BE2C (cell line): Measurements from ENCODE around the gene CPA4.

ENCODE experiments used
- DNase-seq: peaks from one replicate; pipeline ENCODE4 v3.0.0-alpha.2; 2020
- H3K27me3 ChIP-seq: fragments of 250-450 bp; sonication (Bioruptor Pico); 2 replicates; pipeline ENCODE4 v1.5.1; 2020; ENCODE audit warnings: mild to moderate bottlenecking
- H3K36me3 ChIP-seq: fragments of 250-450 bp; sonication (Bioruptor Pico); 2 replicates; pipeline ENCODE4 v1.5.1; 2020; ENCODE audit warnings: mild to moderate bottlenecking
- H3K4me1 ChIP-seq: fragments of 250-450 bp; sonication (Bioruptor Pico); 2 replicates; pipeline ENCODE4 v1.5.1; 2020
- H3K4me3 ChIP-seq: 2 replicates; pipeline ENCODE4 v1.5.1; 2011; ENCODE audit warnings: low read depth, low read length
- H3K9me3 ChIP-seq: fragments of 250-450 bp; sonication (Bioruptor Pico); 2 replicates; pipeline ENCODE4 v1.5.1; 2020
- CTCF ChIP-seq: IDR thresholded peaks from 2 replicates; pipeline ENCODE4 v1.5.1; 2012; ENCODE audit warnings: mild to moderate bottlenecking, low read depth, low read length

CPA4 gene

GRCh38 chr7:130353196-130353595, 60.2 kb downstream of the CPA4 start:
- Histone ChIP-seq H3K9me3 (no peaks in the 10 kb centered on the region), H3K4me1 (no peaks in the 10 kb centered on the region; the same call in 1 of the 2 replicates), H3K4me3 (no peak overlapping the region), H3K36me3 (no peaks in the 10 kb centered on the region), H3K27me3 (no peaks in the 10 kb centered on the region)
- DNase-seq: no peak
- TF ChIP-seq CTCF: no peak

- Histone ChIP-seq H3K4me1 (no peaks in the 10 kb centered on the region; the same call in 1 of the 2 replicates), H3K27me3 (no peaks in the 10 kb centered on the region), H3K4me3 (no peak overlapping the region), H3K9me3 (no peaks in the 10 kb centered on the region), H3K36me3 (no peaks in the 10 kb centered on the region)
- no peak for TF ChIP-seq CTCF
- no peak for DNase-seq
Observed at GRCh38 chr7:130356121-130356875, 63.3 kb downstream of the CPA4 start.

- Histone ChIP-seq H3K4me3 (no peak overlapping the region), H3K4me1 (no peaks in the 10 kb centered on the region; the same call in 1 of the 2 replicates), H3K9me3 (no peaks in the 10 kb centered on the region), H3K27me3 (no peaks in the 10 kb centered on the region), H3K36me3 (no peaks in the 10 kb centered on the region)
- no peak for TF ChIP-seq CTCF
- DNase-seq: no peak
Observed at GRCh38 chr7:130356876-130357611, 64.1 kb downstream of the CPA4 start.

GRCh38 chr7:130358471-130358870, 65.5 kb downstream of the CPA4 start:
- H3K4me1 ChIP-seq: no peaks in the 10 kb centered on the region; the same call in 1 of the 2 replicates
- no peak for TF ChIP-seq CTCF
- H3K36me3 ChIP-seq: no peaks in the 10 kb centered on the region
- no peak for DNase-seq
- H3K4me3 ChIP-seq: no peak overlapping the region
- no peaks in the 10 kb centered on the region for H3K27me3 ChIP-seq
- no peaks in the 10 kb centered on the region for H3K9me3 ChIP-seq

- Histone ChIP-seq H3K9me3 (no peaks in the 10 kb centered on the region), H3K4me3 (no peak overlapping the region), H3K36me3 (no peaks in the 10 kb centered on the region), H3K27me3 (no peaks in the 10 kb centered on the region), H3K4me1 (peaks cover under 1% of the 10 kb centered on the region)
- DNase-seq: no peak
- no peak for TF ChIP-seq CTCF
Observed at GRCh38 chr7:130359276-130359857, 66.4 kb downstream of the CPA4 start.

GRCh38 chr7:130360518-130360917, 67.6 kb downstream of the CPA4 start:
- DNase-seq: no peak
- Histone ChIP-seq H3K36me3 (no peaks in the 10 kb centered on the region), H3K4me3 (no peak overlapping the region), H3K9me3 (no peaks in the 10 kb centered on the region), H3K27me3 (no peaks in the 10 kb centered on the region), H3K4me1 (peaks cover 10% of the 10 kb centered on the region)
- TF ChIP-seq CTCF: no peak
